HCT116 (cell line): ENCODE measurements around the gene FGG. TPM values are rescaled to one million over a fixed set of nuclear protein-coding genes. Genes with fewer than 3 reads are reported as not detected.

Experiments used
- ATAC-seq: fragments of 200-7000 bp; cut with Tn5 transposase; 2 replicates; pipeline ENCODE4 v1.9.1; 2020; ENCODE audit warnings: mild to moderate bottlenecking, moderate library complexity
- BruUV-seq: library from RNA; stranded (reverse); fragments of 400-500 nt; replicated peaks from 2 replicates; lab custom pipeline; 2021; lab: Mats Ljungman, UMichigan
- CTCF ChIA-PET: fragments of 300-600 bp; sonication (Branson Sonifier 250); formaldehyde crosslinking; loops from one replicate; lab custom pipeline; 2021; ENCODE audit warnings: antibody characterized with exemption; lab: Charles Lee
- POLR2A ChIA-PET: fragments of 300-600, 350-600 bp; sonication (Branson Sonifier 250); formaldehyde crosslinking; loops from one replicate; lab custom pipeline; 2021; ENCODE audit warnings: antibody characterized with exemption; lab: Charles Lee
- RAD21 ChIA-PET, 2 experiments: fragments of 300-600 bp; sonication (Branson Sonifier 250); formaldehyde crosslinking; loops; one replicate each; lab custom pipeline; 2023; ENCODE audit warnings: low total read pairs in 2 of 2; ENCODE audit not compliant: uncharacterized antibody in 2 of 2, unreplicated experiment in 2 of 2, low non-redundant PET in 1 of 2; lab: Charles Lee
- DNase-seq: peaks from one replicate; pipeline ENCODE4 v3.0.0-alpha.2; 2010; ENCODE audit warnings: low read depth, low spot score
- H2AFZ ChIP-seq: fragments of 200-600 bp; shearing (Covaris generic), sonication (generic); 2 replicates; pipeline ENCODE4 v1.6.1; 2017; ENCODE audit warnings: low read depth, mixed run types, mixed read lengths, antibody characterized with exemption, low read length; ENCODE audit not compliant: poor library complexity, severe bottlenecking
- H3K27ac ChIP-seq: 2 replicates; pipeline ENCODE4 v1.5.1; 2012; ENCODE audit warnings: low read depth, low read length
- H3K27me3 ChIP-seq: fragments of 200-600 bp; sonication (generic); 2 replicates; pipeline ENCODE4 v1.6.1; 2016; ENCODE audit warnings: mixed run types, low read length, mixed read lengths; ENCODE audit not compliant: insufficient read depth
- H3K36me3 ChIP-seq, 2 experiments: fragments of 200-500 bp in 1 of 2; fragments of 200-600 bp in 1 of 2; sonication (Bioruptor generic) in 1 of 2; sonication (generic) in 1 of 2; 2 replicates each; pipeline versions ENCODE4 v1.5.1 to v1.6.1; 2014 to 2016; ENCODE audit warnings: low read length in 2 of 2, inconsistent platforms in 1 of 2, mixed read lengths in 1 of 2, mixed run types in 1 of 2; ENCODE audit not compliant: insufficient read depth in 2 of 2, control insufficient read depth in 1 of 2
- H3K4me1 ChIP-seq, 2 experiments: fragments of 200-600 bp in 1 of 2; sonication (generic) in 1 of 2; 2 replicates each; pipeline versions ENCODE4 v1.5.1 to v1.6.1; 2012 to 2017; ENCODE audit warnings: low read length in 2 of 2, inconsistent platforms in 1 of 2, mild to moderate bottlenecking in 1 of 2, mixed read lengths in 1 of 2, mixed run types in 1 of 2, moderate library complexity in 1 of 2; ENCODE audit not compliant: insufficient read depth in 2 of 2, control insufficient read depth in 1 of 2
- H3K4me2 ChIP-seq: fragments of 200-600 bp; sonication (generic); 2 replicates; pipeline ENCODE4 v1.6.1; 2017; ENCODE audit warnings: mixed run types, low read length, mixed read lengths
- H3K4me3 ChIP-seq, 2 experiments: fragments of 200-600 bp in 1 of 2; sonication (generic) in 1 of 2; replicated peaks in 1 of 2; 2 replicates each; pipeline ENCODE4 v1.5.1; 2011 to 2016; ENCODE audit warnings: low read length in 2 of 2, control low read depth in 1 of 2, low read depth in 1 of 2, mild to moderate bottlenecking in 1 of 2, mixed read lengths in 1 of 2, mixed run types in 1 of 2
- H3K79me2 ChIP-seq: fragments of 200-600 bp; sonication (generic); 2 replicates; pipeline ENCODE4 v1.6.1; 2017; ENCODE audit warnings: mild to moderate bottlenecking, mixed run types, low read length, moderate library complexity, mixed read lengths; ENCODE audit not compliant: insufficient read depth
- H3K9ac ChIP-seq: fragments of 200-600 bp; sonication (generic); 2 replicates; pipeline ENCODE4 v1.6.1; 2016; ENCODE audit warnings: low read length, mixed read lengths
- H3K9me2 ChIP-seq: fragments of 200-600 bp; sonication (generic), shearing (Covaris generic); 2 replicates; pipeline ENCODE4 v1.6.1; 2017; ENCODE audit warnings: mixed run types, mild to moderate bottlenecking, moderate library complexity; ENCODE audit not compliant: insufficient read depth
- H3K9me3 ChIP-seq, 2 experiments: fragments of 200-500 bp in 1 of 2; fragments of 200-600 bp in 1 of 2; sonication (Bioruptor generic) in 1 of 2; sonication (generic) in 1 of 2; 2 replicates each; pipeline ENCODE4 v1.6.1; 2014 to 2017; ENCODE audit warnings: low read length in 2 of 2, mixed read lengths in 2 of 2, inconsistent platforms in 1 of 2, low read depth in 1 of 2, mild to moderate bottlenecking in 1 of 2, mixed run types in 1 of 2, moderate library complexity in 1 of 2; ENCODE audit not compliant: control insufficient read depth in 1 of 2, insufficient read depth in 1 of 2
- H4K20me1 ChIP-seq: fragments of 200-600 bp; sonication (generic), shearing (Covaris generic); 2 replicates; pipeline ENCODE4 v1.6.1; 2017; ENCODE audit warnings: mixed run types, mild to moderate bottlenecking, moderate library complexity; ENCODE audit not compliant: insufficient read depth
- CBX3 ChIP-seq: IDR thresholded peaks from 2 replicates; pipeline ENCODE4 v1.6.1; 2012; ENCODE audit warnings: low read depth
- CEBPB ChIP-seq: IDR thresholded peaks from 2 replicates; pipeline ENCODE4 v1.6.1; 2012; ENCODE audit warnings: low read depth
- EGR1 ChIP-seq: IDR thresholded peaks from 2 replicates; pipeline ENCODE4 v1.6.1; 2012; ENCODE audit warnings: low read depth
- EZH2 ChIP-seq: fragments of 200-600 bp; sonication (generic); IDR thresholded peaks from 2 replicates; pipeline ENCODE4 v1.6.1; 2017; ENCODE audit warnings: antibody characterized with exemption, mixed run types
- FOSL1 ChIP-seq: IDR thresholded peaks from 2 replicates; pipeline ENCODE4 v1.6.1; 2012; ENCODE audit warnings: low read depth
- MAX ChIP-seq: IDR thresholded peaks from 2 replicates; pipeline ENCODE4 v1.6.1; 2012
- POLR2AphosphoS5 ChIP-seq: IDR thresholded peaks from 2 replicates; pipeline ENCODE4 v1.6.1; 2011; ENCODE audit warnings: mild to moderate bottlenecking, low read depth, low read length, moderate library complexity
- REST ChIP-seq: IDR thresholded peaks from 2 replicates; pipeline ENCODE4 v1.6.1; 2012; ENCODE audit warnings: low read depth
- SIN3A ChIP-seq: IDR thresholded peaks from 2 replicates; pipeline ENCODE4 v1.6.1; 2012; ENCODE audit warnings: low read depth
- SP1 ChIP-seq: IDR thresholded peaks from 2 replicates; pipeline ENCODE4 v1.6.1; 2012; ENCODE audit warnings: low read depth
- intact Hi-C: fragments of 100-400 bp; cut with micrococcal nuclease; formaldehyde crosslinking; loops from 2 replicates; pipeline ENCODE4 v1.10.0; 2022
- total RNA-seq: library from RNA; stranded (reverse); gene quantifications from one replicate; pipeline ENCODE4 v1.2.1, GENCODE V29; 2021; ENCODE audit not compliant: unreplicated experiment

FGG gene
- total RNA-seq, 1 experiment from 2014 or later: 2.7 TPM

GRCh38 chr4:154620111-154620510 lies 7.7 kb upstream of the FGG start:
- no peak for DNase-seq
- H3K4me1 ChIP-seq: peaks cover 0 to 3% of the 10 kb centered on the region in 2 experiments; a peak in 1 of 4 replicates
- no peak overlapping the region for H3K4me3 ChIP-seq
- no peaks in the 10 kb centered on the region for H3K9me3 ChIP-seq
- ChIA-PET CTCF (interaction anchor here (3.8 to 9.5 kb wide), 2 partner anchors 60 to 69 kb away, joined by 119 to 175 read pairs; partner anchors contain the start of genes FGB and PLRG1), POLR2A (no interaction called here), RAD21 (no interaction called here)
- no peak overlapping the region for H2AFZ ChIP-seq
- no peaks in the 10 kb centered on the region for H4K20me1 ChIP-seq
- BruUV-seq: no TSS peak
- no peak overlapping the region for H3K27ac ChIP-seq
- H3K4me2 ChIP-seq: no peak overlapping the region
- no peaks in the 10 kb centered on the region for H3K36me3 ChIP-seq
- no peaks in the 10 kb centered on the region for H3K9me2 ChIP-seq
- intact Hi-C loops: no loop called here
- TF ChIP-seq SP1 (no peak), EZH2 (no peak), CEBPB (no peak), POLR2AphosphoS5 (no peak), SIN3A (no peak), CBX3 (no peak), REST (no peak), EGR1 (no peak), FOSL1 (no peak), MAX (no peak)
- H3K9ac ChIP-seq: no peak overlapping the region
- H3K27me3 ChIP-seq: no peaks in the 10 kb centered on the region
- no peaks in the 10 kb centered on the region for H3K79me2 ChIP-seq
- ATAC-seq: no peak
